GM13977 (cell line): ENCODE data around the gene RNF217.

Experiments
- DNase-seq: peaks from one replicate; pipeline ENCODE4 v3.0.0; 2012; ENCODE audit warnings: low spot score
- in situ Hi-C: fragments of 300-500 bp; cut with MboI; formaldehyde crosslinking; loops from one replicate; pipeline ENCODE4 v1.12.0; 2022; ENCODE audit warnings: low sequenced_read_pairs, low pct_unique_long_range_greater_than_20kb, mixed read lengths, inconsistent platforms; ENCODE audit not compliant: unreplicated experiment
- TF ChIP-seq, protein P1 (sequence below): IDR thresholded peaks from 2 replicates; pipeline ENCODE4 v1.5.1; 2012; ENCODE audit warnings: mild to moderate bottlenecking, control low read depth; ENCODE audit not compliant: insufficient read depth; ENCODE audit errors: extremely low read depth, missing control alignments

Gene RNF217

DNA sequence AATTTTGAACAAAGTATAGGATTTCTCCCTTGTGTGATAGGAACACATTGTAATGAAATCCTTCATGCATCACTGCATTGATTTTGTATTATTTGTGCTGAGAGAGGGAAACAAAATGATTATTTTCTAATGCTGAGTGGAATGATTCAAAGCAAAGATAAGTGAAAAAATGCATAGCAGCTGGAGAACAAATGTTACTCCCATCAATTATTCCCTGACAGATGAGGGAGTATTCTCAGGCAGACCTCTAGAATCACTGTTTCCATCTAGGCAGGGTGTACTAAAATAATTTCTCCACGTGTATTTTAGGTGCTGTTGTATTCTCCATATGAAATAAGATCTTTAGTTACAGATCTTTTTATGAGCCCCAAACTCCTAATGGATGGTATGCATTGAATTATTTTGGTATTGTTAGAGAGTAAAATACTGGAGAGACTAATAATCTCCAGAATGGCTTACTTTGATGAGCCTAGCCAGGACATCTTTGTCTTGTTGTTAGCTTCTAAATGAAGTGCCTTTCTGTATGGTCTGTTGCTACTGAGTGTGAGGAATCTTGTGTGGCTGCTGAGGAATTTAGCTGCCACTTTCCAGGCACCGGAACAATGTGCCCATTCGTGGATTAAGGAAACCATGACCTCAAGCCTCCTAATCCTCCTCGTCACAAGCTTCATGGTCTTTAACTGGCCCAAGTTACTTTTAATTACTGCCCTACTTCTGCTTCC, 39.6 kb downstream of the RNF217 start:
- no peak for DNase-seq
- in situ Hi-C loops, result no loop called here
- TF ChIP-seq, protein P1, sequence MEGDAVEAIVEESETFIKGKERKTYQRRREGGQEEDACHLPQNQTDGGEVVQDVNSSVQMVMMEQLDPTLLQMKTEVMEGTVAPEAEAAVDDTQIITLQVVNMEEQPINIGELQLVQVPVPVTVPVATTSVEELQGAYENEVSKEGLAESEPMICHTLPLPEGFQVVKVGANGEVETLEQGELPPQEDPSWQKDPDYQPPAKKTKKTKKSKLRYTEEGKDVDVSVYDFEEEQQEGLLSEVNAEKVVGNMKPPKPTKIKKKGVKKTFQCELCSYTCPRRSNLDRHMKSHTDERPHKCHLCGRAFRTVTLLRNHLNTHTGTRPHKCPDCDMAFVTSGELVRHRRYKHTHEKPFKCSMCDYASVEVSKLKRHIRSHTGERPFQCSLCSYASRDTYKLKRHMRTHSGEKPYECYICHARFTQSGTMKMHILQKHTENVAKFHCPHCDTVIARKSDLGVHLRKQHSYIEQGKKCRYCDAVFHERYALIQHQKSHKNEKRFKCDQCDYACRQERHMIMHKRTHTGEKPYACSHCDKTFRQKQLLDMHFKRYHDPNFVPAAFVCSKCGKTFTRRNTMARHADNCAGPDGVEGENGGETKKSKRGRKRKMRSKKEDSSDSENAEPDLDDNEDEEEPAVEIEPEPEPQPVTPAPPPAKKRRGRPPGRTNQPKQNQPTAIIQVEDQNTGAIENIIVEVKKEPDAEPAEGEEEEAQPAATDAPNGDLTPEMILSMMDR, result no peak

DNA sequence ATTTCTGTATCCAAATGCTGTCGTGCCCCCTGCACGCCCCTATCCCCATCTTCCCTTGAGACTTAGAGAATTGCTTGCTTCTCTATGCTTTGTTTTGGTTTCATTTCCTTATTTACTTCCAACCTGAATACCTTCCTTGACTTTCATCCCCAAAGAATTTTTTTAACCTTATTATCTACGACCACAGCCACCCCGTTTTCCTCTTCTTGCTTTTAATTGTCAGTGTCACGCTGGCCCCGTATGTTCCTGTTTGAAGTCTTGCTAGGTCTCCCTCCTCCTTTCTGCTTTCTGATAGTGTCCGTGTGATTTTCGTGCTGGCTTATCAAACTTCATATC, 40.1 kb downstream of the RNF217 start:
- in situ Hi-C loops, result no loop called here
- no peak for DNase-seq
- TF ChIP-seq, protein P1, result no peak

DNA sequence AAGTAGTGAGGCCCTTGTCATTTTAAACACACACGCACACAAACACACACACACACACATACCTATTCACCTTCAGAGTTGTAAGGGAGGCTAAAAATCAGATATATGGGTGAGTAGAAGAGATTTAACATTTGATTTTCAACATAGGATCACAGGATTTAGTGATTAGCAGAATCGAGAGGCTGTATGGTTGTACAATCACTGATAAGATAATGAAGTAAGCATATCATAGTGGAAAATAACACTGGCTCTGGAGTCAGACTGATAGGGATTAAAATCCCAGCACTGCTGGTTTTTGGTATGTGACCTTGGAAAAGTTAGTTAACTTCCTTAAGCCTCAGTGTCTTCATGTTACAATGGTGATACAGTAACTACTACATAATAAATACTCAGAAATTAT, 40.8 kb downstream of the RNF217 start:
- in situ Hi-C loops, result no loop called here
- TF ChIP-seq, protein P1, result no peak
- no peak for DNase-seq

DNA sequence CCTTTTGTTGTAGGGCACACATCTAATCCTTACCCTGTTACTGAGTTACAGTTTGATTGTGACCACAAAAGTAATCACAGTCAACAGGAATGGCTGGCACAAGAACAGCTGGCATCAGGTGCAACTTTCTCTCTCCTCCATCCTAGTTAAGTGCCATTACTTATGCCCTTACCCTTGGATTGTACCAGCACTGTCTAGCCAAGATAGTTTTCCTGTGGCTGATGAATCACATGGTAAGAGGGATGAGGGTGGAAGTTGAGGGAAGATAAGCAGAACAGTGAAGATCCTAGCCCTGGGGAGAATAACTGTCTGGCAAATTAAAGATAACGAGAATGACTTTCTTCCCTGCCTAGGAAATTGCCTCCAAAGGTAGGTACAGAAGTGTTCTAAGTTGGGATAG, 42.0 kb downstream of the RNF217 start:
- TF ChIP-seq, protein P1, result no peak
- in situ Hi-C loops, result no loop called here
- no peak for DNase-seq

DNA sequence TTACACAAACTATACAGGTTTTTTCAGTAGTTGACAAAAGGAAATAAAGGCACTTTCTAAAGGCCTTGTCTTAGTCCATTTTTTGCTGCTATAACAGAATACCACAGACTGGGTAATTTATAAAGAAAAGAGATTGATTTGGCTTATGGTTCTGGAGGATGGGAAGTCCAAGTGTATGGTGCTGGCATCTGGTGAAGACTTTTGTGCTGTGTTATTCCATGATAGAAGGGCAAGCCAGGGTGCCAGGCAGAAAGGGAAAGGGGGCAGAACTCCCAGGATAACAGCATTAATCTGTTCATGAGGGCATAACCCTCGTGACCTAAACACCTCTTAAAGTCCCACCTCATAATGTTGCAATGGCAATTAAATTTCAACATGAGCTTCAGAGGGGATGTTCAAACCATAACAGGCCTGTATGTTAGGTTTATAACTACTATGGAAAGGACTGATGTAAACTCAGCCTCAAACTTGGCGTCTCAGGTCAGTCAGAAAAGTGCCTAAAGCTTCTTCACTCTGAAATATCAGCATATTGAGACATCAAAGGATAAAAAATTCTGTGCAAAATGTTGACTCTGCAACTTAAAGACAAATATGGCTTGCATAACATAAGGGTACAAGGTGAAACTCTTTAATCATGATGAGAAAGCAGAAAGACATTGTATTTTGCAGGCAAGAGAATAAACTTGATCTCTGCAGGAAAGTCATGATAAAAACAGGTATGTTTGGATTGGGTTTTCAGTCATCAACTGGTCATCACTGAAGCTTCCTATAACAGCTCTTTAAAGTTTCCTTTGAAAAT, 42.8 kb downstream of the RNF217 start:
- in situ Hi-C loops, result no loop called here
- DNase-seq, result no peak
- TF ChIP-seq, protein P1, result no peak

DNA sequence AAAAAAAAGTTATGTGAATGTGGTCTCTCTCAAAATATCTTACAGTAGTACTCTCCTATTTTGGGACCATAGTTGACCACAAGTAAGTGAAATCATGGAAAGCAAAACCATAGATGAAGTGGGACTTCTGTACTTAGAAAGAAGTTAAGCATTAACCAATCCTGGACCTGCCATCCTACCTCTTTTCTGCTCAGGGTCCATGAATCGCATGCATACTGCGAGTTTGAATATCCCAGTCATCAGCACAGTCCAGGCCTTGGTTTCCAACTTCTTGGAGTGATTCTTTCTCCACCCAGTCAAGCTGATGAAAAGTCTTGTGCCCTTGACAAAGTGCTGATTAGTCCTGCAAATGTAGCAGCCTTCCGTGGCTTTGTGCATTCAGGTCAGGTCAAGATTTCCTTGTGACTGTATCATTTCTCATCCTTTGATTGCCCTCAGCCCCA, 46.0 kb downstream of the RNF217 start:
- DNase-seq, result no peak
- TF ChIP-seq, protein P1, result no peak
- in situ Hi-C loops, result no loop called here
